ENCODE results near the gene BMPER. TPM values are rescaled to one million over a fixed set of nuclear protein-coding genes. Genes with fewer than 3 reads are reported as not detected.

BMPER gene
- total and polyA plus RNA-seq, 12 donors = 0.29 to 1.9 (median 0.85) TPM; not detected in 2

DNA sequence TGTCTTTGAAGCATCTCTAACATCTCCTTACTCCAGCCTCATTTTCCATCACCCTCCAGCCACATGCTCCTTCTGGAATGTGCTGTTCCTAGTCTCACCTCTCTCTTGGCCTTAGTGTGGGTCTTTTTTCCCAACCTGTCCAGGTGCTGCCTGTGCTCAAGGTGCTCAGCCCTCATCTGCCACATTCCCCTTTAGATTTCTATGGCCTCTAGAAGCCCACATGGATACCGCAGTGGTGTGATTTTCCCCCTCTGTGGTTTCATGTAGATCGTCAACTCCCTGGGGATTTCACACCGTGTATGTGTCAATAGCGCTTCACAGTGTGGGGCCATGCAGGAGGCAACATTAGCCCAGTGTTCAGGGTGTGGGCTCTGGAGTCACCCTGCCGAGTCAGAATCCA, 32.5 kb downstream of the BMPER start:
- WGBS, 4 donors = 72 to 90% (median 86%) methylated on average over 3 to 5 of the region's 5 CpGs
- DNase-seq = no peak
- intact Hi-C loops (cut with DNase I) = no loop called here

DNA sequence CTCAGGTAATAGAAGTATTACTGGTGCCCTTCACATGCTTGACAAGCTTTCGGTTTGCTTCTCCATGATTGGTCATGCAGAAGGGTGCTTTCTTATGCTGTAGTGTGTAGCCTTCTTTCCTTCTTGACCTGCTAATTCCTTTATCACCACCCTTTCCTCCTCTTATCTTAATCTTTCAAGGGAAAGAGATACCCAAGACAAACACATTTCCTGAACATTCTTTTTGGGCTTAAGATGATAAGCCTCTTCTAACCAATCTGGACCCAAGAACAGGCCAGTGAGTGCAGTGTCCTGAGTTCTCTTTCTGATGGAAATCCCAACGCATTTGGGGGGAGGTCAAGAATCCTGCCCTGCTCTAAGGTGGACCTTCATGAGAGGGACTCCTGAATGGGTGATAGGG, 33.8 kb downstream of the BMPER start:
- WGBS, 4 donors = 88 to 92% (median 90%) methylated on average over 2 of the region's 2 CpGs

More for the DNA sequence above, 32.5 kb downstream of the BMPER start:
- no peaks in the 10 kb centered on the region for H3K27me3 ChIP-seq
- no peaks in the 10 kb centered on the region for H3K36me3 ChIP-seq (replicated peaks in 1 of 2)
- TF ChIP-seq POLR2A (IDR thresholded peaks at IDR 0.05) = no peak
- TF ChIP-seq, protein P1, sequence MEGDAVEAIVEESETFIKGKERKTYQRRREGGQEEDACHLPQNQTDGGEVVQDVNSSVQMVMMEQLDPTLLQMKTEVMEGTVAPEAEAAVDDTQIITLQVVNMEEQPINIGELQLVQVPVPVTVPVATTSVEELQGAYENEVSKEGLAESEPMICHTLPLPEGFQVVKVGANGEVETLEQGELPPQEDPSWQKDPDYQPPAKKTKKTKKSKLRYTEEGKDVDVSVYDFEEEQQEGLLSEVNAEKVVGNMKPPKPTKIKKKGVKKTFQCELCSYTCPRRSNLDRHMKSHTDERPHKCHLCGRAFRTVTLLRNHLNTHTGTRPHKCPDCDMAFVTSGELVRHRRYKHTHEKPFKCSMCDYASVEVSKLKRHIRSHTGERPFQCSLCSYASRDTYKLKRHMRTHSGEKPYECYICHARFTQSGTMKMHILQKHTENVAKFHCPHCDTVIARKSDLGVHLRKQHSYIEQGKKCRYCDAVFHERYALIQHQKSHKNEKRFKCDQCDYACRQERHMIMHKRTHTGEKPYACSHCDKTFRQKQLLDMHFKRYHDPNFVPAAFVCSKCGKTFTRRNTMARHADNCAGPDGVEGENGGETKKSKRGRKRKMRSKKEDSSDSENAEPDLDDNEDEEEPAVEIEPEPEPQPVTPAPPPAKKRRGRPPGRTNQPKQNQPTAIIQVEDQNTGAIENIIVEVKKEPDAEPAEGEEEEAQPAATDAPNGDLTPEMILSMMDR (IDR thresholded peaks at IDR 0.05) = no peak
- H3K9me3 ChIP-seq (replicated peaks in 1 of 3) = no peaks in the 10 kb centered on the region
- H3K27ac ChIP-seq = no peak overlapping the region
- H3K4me1 ChIP-seq (replicated peaks in 1 of 2) = peaks cover 0 to 4% of the 10 kb centered on the region in 2 donors
- no peak overlapping the region for H3K4me3 ChIP-seq

GRCh38 chr7:33940503-33940902, 35.2 kb downstream of the BMPER start:
- Histone ChIP-seq H3K9me3 (replicated peaks in 1 of 3) (no peaks in the 10 kb centered on the region), H3K4me1 (replicated peaks in 1 of 2) (no peaks in the 10 kb centered on the region), H3K36me3 (replicated peaks in 1 of 2) (no peaks in the 10 kb centered on the region), H3K4me3 (no peak overlapping the region), H3K27me3 (no peaks in the 10 kb centered on the region), H3K27ac (no peak overlapping the region)
- intact Hi-C loops (cut with DNase I) = no loop called here
- DNase-seq = no peak
- TF ChIP-seq, protein P1 (IDR thresholded peaks at IDR 0.05) = no peak
- no peak for TF ChIP-seq POLR2A (IDR thresholded peaks at IDR 0.05)

More for the DNA sequence above, 33.8 kb downstream of the BMPER start:
- H3K36me3 ChIP-seq (replicated peaks in 1 of 2) = no peaks in the 10 kb centered on the region
- TF ChIP-seq, protein P1 (IDR thresholded peaks at IDR 0.05) = no peak
- TF ChIP-seq POLR2A (IDR thresholded peaks at IDR 0.05) = no peak
- intact Hi-C loops (cut with DNase I) = no loop called here
- no peaks in the 10 kb centered on the region for H3K9me3 ChIP-seq (replicated peaks in 1 of 3)
- no peaks in the 10 kb centered on the region for H3K27me3 ChIP-seq
- H3K27ac ChIP-seq = no peak overlapping the region
- no peak for DNase-seq
- no peak overlapping the region for H3K4me3 ChIP-seq
- H3K4me1 ChIP-seq (replicated peaks in 1 of 2) = no peaks in the 10 kb centered on the region

DNA sequence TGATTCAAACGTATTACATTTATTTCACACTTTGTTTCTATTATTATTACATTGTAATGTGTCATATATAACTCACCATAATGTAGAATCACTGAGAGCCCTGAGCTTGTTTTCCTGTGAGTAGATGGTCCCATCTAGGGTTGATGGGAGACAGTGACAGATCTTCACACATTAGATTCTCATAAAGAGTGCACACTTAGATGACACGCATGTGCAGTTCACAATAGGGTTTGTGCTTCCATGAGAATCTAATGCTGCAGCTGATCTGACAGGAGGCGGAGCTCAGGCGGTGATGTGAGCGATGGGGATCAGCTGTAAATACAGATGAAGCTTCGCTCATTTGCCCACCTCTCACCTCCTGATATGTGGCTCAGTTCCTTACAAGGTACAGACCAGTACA, 36.1 kb downstream of the BMPER start:
- H3K27ac ChIP-seq = no peak overlapping the region
- no peaks in the 10 kb centered on the region for H3K9me3 ChIP-seq (replicated peaks in 1 of 3)
- no peak overlapping the region for H3K4me3 ChIP-seq
- H3K4me1 ChIP-seq (replicated peaks in 1 of 2) = no peaks in the 10 kb centered on the region
- H3K27me3 ChIP-seq = no peaks in the 10 kb centered on the region
- no peak for DNase-seq
- H3K36me3 ChIP-seq (replicated peaks in 1 of 2) = no peaks in the 10 kb centered on the region
- intact Hi-C loops (cut with DNase I) = no loop called here
- WGBS, 4 donors = 82 to 95% (median 86%) methylated on average over 5 to 6 of the region's 6 CpGs
- no peak for TF ChIP-seq POLR2A (IDR thresholded peaks at IDR 0.05)
- TF ChIP-seq, protein P1 (IDR thresholded peaks at IDR 0.05) = no peak

All from adrenal gland (tissue), 12 donors.